Panc1 (cell line): ENCODE data around the gene NELL2. TPM values are rescaled to one million over a fixed set of nuclear protein-coding genes. Genes with fewer than 3 reads are reported as not detected.

Experiments
- ATAC-seq: fragments of 200-7000 bp; cut with Tn5 transposase; 2 replicates; pipeline ENCODE4 v1.9.1; 2020; ENCODE audit warnings: mild to moderate bottlenecking, moderate library complexity
- BruUV-seq: library from RNA; stranded (reverse); fragments of 400-500 nt; replicated peaks from 2 replicates; lab custom pipeline; 2021; lab: Mats Ljungman, UMichigan
- CTCF ChIA-PET: fragments of 300-600 bp; sonication (Branson Sonifier 250); formaldehyde crosslinking; loops from one replicate; lab custom pipeline; 2022; ENCODE audit warnings: antibody characterized with exemption; lab: Charles Lee
- POLR2A ChIA-PET: fragments of 300-600 bp; sonication (Branson Sonifier 250); formaldehyde crosslinking; loops from one replicate; lab custom pipeline; 2022; ENCODE audit warnings: antibody characterized with exemption; lab: Charles Lee
- DNase-seq: peaks from one replicate; pipeline ENCODE4 v3.0.0-alpha.2; 2010; ENCODE audit warnings: low read depth, low spot score
- H3K27ac ChIP-seq: 2 replicates; pipeline ENCODE4 v1.5.1; 2011; ENCODE audit warnings: mild to moderate bottlenecking, low read length, inconsistent platforms
- H3K27me3 ChIP-seq: fragments of 200-500 bp; sonication (Bioruptor generic); 2 replicates; pipeline ENCODE4 v1.6.0; 2014; ENCODE audit warnings: low read length, inconsistent platforms; ENCODE audit not compliant: control insufficient read depth, insufficient read depth
- H3K36me3 ChIP-seq: fragments of 200-500 bp; sonication (Bioruptor generic); 2 replicates; pipeline ENCODE4 v1.5.1; 2014; ENCODE audit warnings: inconsistent platforms, mild to moderate bottlenecking, low read length, moderate library complexity; ENCODE audit not compliant: control insufficient read depth, insufficient read depth
- H3K4me1 ChIP-seq: 2 replicates; pipeline ENCODE4 v1.5.1; 2011; ENCODE audit warnings: inconsistent platforms, mild to moderate bottlenecking, low read length, moderate library complexity; ENCODE audit not compliant: control insufficient read depth, insufficient read depth
- H3K4me3 ChIP-seq, 2 experiments: 2 replicates each; pipeline ENCODE4 v1.5.1; 2011 to 2012; ENCODE audit warnings: low read depth in 2 of 2, low read length in 2 of 2, mild to moderate bottlenecking in 2 of 2, inconsistent platforms in 1 of 2, moderate library complexity in 1 of 2
- H3K9me3 ChIP-seq: fragments of 200-500 bp; sonication (Bioruptor generic); 2 replicates; pipeline ENCODE4 v1.5.1; 2014; ENCODE audit warnings: low read depth, mild to moderate bottlenecking, inconsistent platforms, low read length, moderate library complexity; ENCODE audit not compliant: control insufficient read depth, insufficient read depth
- POLR2AphosphoS5 ChIP-seq: IDR thresholded peaks from 2 replicates; pipeline ENCODE4 v1.6.1; 2012; ENCODE audit warnings: mild to moderate bottlenecking, low read depth, low read length, moderate library complexity
- SIN3A ChIP-seq: IDR thresholded peaks from 2 replicates; pipeline ENCODE4 v1.6.1; 2012; ENCODE audit warnings: low read depth, mild to moderate bottlenecking, low read length, moderate library complexity, borderline replicate concordance; ENCODE audit not compliant: insufficient read depth
- TCF7L2 ChIP-seq: IDR thresholded peaks from 2 replicates; pipeline ENCODE4 v1.6.1; 2011; ENCODE audit warnings: mild to moderate bottlenecking, low read depth, low read length, inconsistent platforms
- in situ Hi-C: cut with HindIII; loops from 2 replicates; pipeline ENCODE4 v1.10.0; 2016; ENCODE audit warnings: low sequenced_read_pairs, low pct_unique_long_range_greater_than_20kb
- intact Hi-C: fragments of 100-400 bp; cut with micrococcal nuclease; formaldehyde crosslinking; loops from one replicate; pipeline ENCODE4 v1.10.0; 2022; ENCODE audit not compliant: unreplicated experiment
- total RNA-seq: library from RNA; stranded (reverse); gene quantifications from one replicate; pipeline ENCODE4 v1.2.1, GENCODE V29; 2021; ENCODE audit not compliant: unreplicated experiment
- TF ChIP-seq, protein P1 (sequence below): fragments of 450-650 bp; IDR thresholded peaks from 2 replicates; pipeline ENCODE4 v1.5.1; 2017; ENCODE audit warnings: mild to moderate bottlenecking
- TF ChIP-seq, protein P2 (sequence below), 2 experiments: IDR thresholded peaks; 2 replicates each; pipeline ENCODE4 v1.6.1; 2011 to 2012; ENCODE audit warnings: low read depth in 2 of 2, control low read depth in 1 of 2, low read length in 1 of 2, mild to moderate bottlenecking in 1 of 2, moderate library complexity in 1 of 2; ENCODE audit not compliant: insufficient read depth in 1 of 2

Gene NELL2
- total RNA-seq, 1 experiment from 2014 or later = 0.28 TPM

DNA sequence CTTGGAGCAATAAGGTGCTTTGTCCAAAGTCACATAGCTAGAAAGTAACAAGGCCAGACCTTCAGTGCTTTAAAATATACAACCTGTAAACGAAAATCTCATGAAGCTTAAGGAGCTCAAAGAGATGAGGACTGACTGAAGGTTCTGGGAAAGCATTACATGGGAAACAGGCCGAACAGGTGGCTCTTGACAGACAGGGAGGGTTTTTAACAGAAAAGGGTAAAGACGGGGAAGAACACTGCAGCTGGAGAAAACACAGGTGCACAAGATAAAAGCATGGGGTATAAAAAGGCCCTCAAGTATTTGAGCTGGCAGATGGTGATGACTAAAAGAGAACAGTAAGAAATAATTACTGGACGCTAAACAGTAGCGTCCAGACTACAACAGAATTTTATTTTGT, 257.2 kb downstream of the NELL2 start:
- TF ChIP-seq POLR2AphosphoS5 (no peak), SIN3A (no peak)
- TF ChIP-seq, protein P1, sequence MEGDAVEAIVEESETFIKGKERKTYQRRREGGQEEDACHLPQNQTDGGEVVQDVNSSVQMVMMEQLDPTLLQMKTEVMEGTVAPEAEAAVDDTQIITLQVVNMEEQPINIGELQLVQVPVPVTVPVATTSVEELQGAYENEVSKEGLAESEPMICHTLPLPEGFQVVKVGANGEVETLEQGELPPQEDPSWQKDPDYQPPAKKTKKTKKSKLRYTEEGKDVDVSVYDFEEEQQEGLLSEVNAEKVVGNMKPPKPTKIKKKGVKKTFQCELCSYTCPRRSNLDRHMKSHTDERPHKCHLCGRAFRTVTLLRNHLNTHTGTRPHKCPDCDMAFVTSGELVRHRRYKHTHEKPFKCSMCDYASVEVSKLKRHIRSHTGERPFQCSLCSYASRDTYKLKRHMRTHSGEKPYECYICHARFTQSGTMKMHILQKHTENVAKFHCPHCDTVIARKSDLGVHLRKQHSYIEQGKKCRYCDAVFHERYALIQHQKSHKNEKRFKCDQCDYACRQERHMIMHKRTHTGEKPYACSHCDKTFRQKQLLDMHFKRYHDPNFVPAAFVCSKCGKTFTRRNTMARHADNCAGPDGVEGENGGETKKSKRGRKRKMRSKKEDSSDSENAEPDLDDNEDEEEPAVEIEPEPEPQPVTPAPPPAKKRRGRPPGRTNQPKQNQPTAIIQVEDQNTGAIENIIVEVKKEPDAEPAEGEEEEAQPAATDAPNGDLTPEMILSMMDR = no peak
- no TSS peak for BruUV-seq
- Histone ChIP-seq H3K27ac (no peak overlapping the region), H3K27me3 (no peaks in the 10 kb centered on the region), H3K9me3 (no peaks in the 10 kb centered on the region), H3K4me3 (no peak overlapping the region), H3K36me3 (no peaks in the 10 kb centered on the region), H3K4me1 (no peaks in the 10 kb centered on the region)
- ChIA-PET POLR2A (interaction anchor here (0.6 kb wide), 1 partner anchor 276 kb away, joined by 3 read pairs; no protein-coding TSS in a partner anchor), CTCF (no interaction called here)
- in situ Hi-C loops (no loop called here), intact Hi-C loops (no loop called here)
- ATAC-seq (no peak), DNase-seq (no peak)

DNA sequence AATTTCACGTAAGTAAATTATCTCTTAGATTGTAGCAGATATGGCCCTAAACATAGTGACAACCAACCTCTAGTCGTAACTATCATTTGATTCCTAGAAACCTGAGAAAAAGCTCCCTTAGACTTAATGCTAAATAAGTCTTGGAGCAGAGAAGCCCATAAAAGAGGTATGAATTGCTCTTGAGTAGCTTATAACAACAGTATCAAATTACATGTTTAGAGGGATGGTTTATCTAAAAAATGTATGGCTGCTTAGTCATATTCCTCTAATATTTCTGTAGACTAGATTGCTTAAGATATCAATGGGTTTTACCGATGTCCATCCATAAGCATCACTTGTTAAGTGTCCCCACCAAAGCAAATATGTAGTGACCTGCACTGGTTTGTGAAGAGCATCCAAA, 259.7 kb downstream of the NELL2 start:
- Histone ChIP-seq H3K27ac (no peak overlapping the region), H3K4me1 (no peaks in the 10 kb centered on the region), H3K4me3 (no peak overlapping the region), H3K36me3 (no peaks in the 10 kb centered on the region), H3K27me3 (no peaks in the 10 kb centered on the region), H3K9me3 (no peaks in the 10 kb centered on the region)
- ATAC-seq = no peak
- TF ChIP-seq TCF7L2 (no peak), SIN3A (no peak), POLR2AphosphoS5 (no peak)
- TF ChIP-seq, protein P1 = no peak
- TF ChIP-seq, protein P2, sequence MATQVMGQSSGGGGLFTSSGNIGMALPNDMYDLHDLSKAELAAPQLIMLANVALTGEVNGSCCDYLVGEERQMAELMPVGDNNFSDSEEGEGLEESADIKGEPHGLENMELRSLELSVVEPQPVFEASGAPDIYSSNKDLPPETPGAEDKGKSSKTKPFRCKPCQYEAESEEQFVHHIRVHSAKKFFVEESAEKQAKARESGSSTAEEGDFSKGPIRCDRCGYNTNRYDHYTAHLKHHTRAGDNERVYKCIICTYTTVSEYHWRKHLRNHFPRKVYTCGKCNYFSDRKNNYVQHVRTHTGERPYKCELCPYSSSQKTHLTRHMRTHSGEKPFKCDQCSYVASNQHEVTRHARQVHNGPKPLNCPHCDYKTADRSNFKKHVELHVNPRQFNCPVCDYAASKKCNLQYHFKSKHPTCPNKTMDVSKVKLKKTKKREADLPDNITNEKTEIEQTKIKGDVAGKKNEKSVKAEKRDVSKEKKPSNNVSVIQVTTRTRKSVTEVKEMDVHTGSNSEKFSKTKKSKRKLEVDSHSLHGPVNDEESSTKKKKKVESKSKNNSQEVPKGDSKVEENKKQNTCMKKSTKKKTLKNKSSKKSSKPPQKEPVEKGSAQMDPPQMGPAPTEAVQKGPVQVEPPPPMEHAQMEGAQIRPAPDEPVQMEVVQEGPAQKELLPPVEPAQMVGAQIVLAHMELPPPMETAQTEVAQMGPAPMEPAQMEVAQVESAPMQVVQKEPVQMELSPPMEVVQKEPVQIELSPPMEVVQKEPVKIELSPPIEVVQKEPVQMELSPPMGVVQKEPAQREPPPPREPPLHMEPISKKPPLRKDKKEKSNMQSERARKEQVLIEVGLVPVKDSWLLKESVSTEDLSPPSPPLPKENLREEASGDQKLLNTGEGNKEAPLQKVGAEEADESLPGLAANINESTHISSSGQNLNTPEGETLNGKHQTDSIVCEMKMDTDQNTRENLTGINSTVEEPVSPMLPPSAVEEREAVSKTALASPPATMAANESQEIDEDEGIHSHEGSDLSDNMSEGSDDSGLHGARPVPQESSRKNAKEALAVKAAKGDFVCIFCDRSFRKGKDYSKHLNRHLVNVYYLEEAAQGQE (IDR thresholded peaks at IDR 0.05; ENCODE audit: insufficient read depth in 1 of 2, low read depth in 2 of 2, low read length in 1 of 2) = no peak
- intact Hi-C loops = no loop called here
- CTCF ChIA-PET = no interaction called here
- no peak for DNase-seq
- in situ Hi-C loops = no loop called here
- POLR2A ChIA-PET = no interaction called here
- BruUV-seq = no TSS peak
